HCT116 (cell line): Measurements from ENCODE around the gene DPH1. TPM values are rescaled to one million over a fixed set of nuclear protein-coding genes. Genes with fewer than 3 reads are reported as not detected.

Experiments
- ATAC-seq: fragments of 200-7000 bp; cut with Tn5 transposase; 2 replicates; pipeline ENCODE4 v1.9.1; 2020; ENCODE audit warnings: mild to moderate bottlenecking, moderate library complexity
- BruUV-seq: library from RNA; stranded (reverse); fragments of 400-500 nt; replicated peaks from 2 replicates; lab custom pipeline; 2021; lab: Mats Ljungman, UMichigan
- CTCF ChIA-PET: fragments of 300-600 bp; sonication (Branson Sonifier 250); formaldehyde crosslinking; loops from one replicate; lab custom pipeline; 2021; ENCODE audit warnings: antibody characterized with exemption; lab: Charles Lee
- POLR2A ChIA-PET: fragments of 300-600, 350-600 bp; sonication (Branson Sonifier 250); formaldehyde crosslinking; loops from one replicate; lab custom pipeline; 2021; ENCODE audit warnings: antibody characterized with exemption; lab: Charles Lee
- RAD21 ChIA-PET, 2 experiments: fragments of 300-600 bp; sonication (Branson Sonifier 250); formaldehyde crosslinking; loops; one replicate each; lab custom pipeline; 2023; ENCODE audit warnings: low total read pairs in 2 of 2; ENCODE audit not compliant: uncharacterized antibody in 2 of 2, unreplicated experiment in 2 of 2, low non-redundant PET in 1 of 2; lab: Charles Lee
- DNase-seq: peaks from one replicate; pipeline ENCODE4 v3.0.0-alpha.2; 2010; ENCODE audit warnings: low read depth, low spot score
- H2AFZ ChIP-seq: fragments of 200-600 bp; shearing (Covaris generic), sonication (generic); 2 replicates; pipeline ENCODE4 v1.6.1; 2017; ENCODE audit warnings: low read depth, mixed run types, mixed read lengths, antibody characterized with exemption, low read length; ENCODE audit not compliant: poor library complexity, severe bottlenecking
- H3K27ac ChIP-seq: 2 replicates; pipeline ENCODE4 v1.5.1; 2012; ENCODE audit warnings: low read depth, low read length
- H3K27me3 ChIP-seq: fragments of 200-600 bp; sonication (generic); 2 replicates; pipeline ENCODE4 v1.6.1; 2016; ENCODE audit warnings: mixed run types, low read length, mixed read lengths; ENCODE audit not compliant: insufficient read depth
- H3K36me3 ChIP-seq, 2 experiments: fragments of 200-500 bp in 1 of 2; fragments of 200-600 bp in 1 of 2; sonication (Bioruptor generic) in 1 of 2; sonication (generic) in 1 of 2; 2 replicates each; pipeline versions ENCODE4 v1.5.1 to v1.6.1; 2014 to 2016; ENCODE audit warnings: low read length in 2 of 2, inconsistent platforms in 1 of 2, mixed read lengths in 1 of 2, mixed run types in 1 of 2; ENCODE audit not compliant: insufficient read depth in 2 of 2, control insufficient read depth in 1 of 2
- H3K4me1 ChIP-seq, 2 experiments: fragments of 200-600 bp in 1 of 2; sonication (generic) in 1 of 2; 2 replicates each; pipeline versions ENCODE4 v1.5.1 to v1.6.1; 2012 to 2017; ENCODE audit warnings: low read length in 2 of 2, inconsistent platforms in 1 of 2, mild to moderate bottlenecking in 1 of 2, mixed read lengths in 1 of 2, mixed run types in 1 of 2, moderate library complexity in 1 of 2; ENCODE audit not compliant: insufficient read depth in 2 of 2, control insufficient read depth in 1 of 2
- H3K4me2 ChIP-seq: fragments of 200-600 bp; sonication (generic); 2 replicates; pipeline ENCODE4 v1.6.1; 2017; ENCODE audit warnings: mixed run types, low read length, mixed read lengths
- H3K4me3 ChIP-seq, 2 experiments: fragments of 200-600 bp in 1 of 2; sonication (generic) in 1 of 2; replicated peaks in 1 of 2; 2 replicates each; pipeline ENCODE4 v1.5.1; 2011 to 2016; ENCODE audit warnings: low read length in 2 of 2, control low read depth in 1 of 2, low read depth in 1 of 2, mild to moderate bottlenecking in 1 of 2, mixed read lengths in 1 of 2, mixed run types in 1 of 2
- H3K79me2 ChIP-seq: fragments of 200-600 bp; sonication (generic); 2 replicates; pipeline ENCODE4 v1.6.1; 2017; ENCODE audit warnings: mild to moderate bottlenecking, mixed run types, low read length, moderate library complexity, mixed read lengths; ENCODE audit not compliant: insufficient read depth
- H3K9ac ChIP-seq: fragments of 200-600 bp; sonication (generic); 2 replicates; pipeline ENCODE4 v1.6.1; 2016; ENCODE audit warnings: low read length, mixed read lengths
- H3K9me2 ChIP-seq: fragments of 200-600 bp; sonication (generic), shearing (Covaris generic); 2 replicates; pipeline ENCODE4 v1.6.1; 2017; ENCODE audit warnings: mixed run types, mild to moderate bottlenecking, moderate library complexity; ENCODE audit not compliant: insufficient read depth
- H3K9me3 ChIP-seq, 2 experiments: fragments of 200-500 bp in 1 of 2; fragments of 200-600 bp in 1 of 2; sonication (Bioruptor generic) in 1 of 2; sonication (generic) in 1 of 2; 2 replicates each; pipeline ENCODE4 v1.6.1; 2014 to 2017; ENCODE audit warnings: low read length in 2 of 2, mixed read lengths in 2 of 2, inconsistent platforms in 1 of 2, low read depth in 1 of 2, mild to moderate bottlenecking in 1 of 2, mixed run types in 1 of 2, moderate library complexity in 1 of 2; ENCODE audit not compliant: control insufficient read depth in 1 of 2, insufficient read depth in 1 of 2
- H4K20me1 ChIP-seq: fragments of 200-600 bp; sonication (generic), shearing (Covaris generic); 2 replicates; pipeline ENCODE4 v1.6.1; 2017; ENCODE audit warnings: mixed run types, mild to moderate bottlenecking, moderate library complexity; ENCODE audit not compliant: insufficient read depth
- FOSL1 ChIP-seq: IDR thresholded peaks from 2 replicates; pipeline ENCODE4 v1.6.1; 2012; ENCODE audit warnings: low read depth
- SIN3A ChIP-seq: IDR thresholded peaks from 2 replicates; pipeline ENCODE4 v1.6.1; 2012; ENCODE audit warnings: low read depth
- YY1 ChIP-seq: IDR thresholded peaks from 2 replicates; pipeline ENCODE4 v1.6.1; 2011; ENCODE audit warnings: low read length, low read depth, moderate library complexity, mild to moderate bottlenecking; ENCODE audit not compliant: insufficient replicate concordance; ENCODE audit errors: extremely low read depth
- ZFX ChIP-seq: fragments of 450-650 bp; IDR thresholded peaks from 2 replicates; pipeline ENCODE4 v1.6.1; 2017
- intact Hi-C: fragments of 100-400 bp; cut with micrococcal nuclease; formaldehyde crosslinking; loops from 2 replicates; pipeline ENCODE4 v1.10.0; 2022
- total RNA-seq: library from RNA; stranded (reverse); gene quantifications from one replicate; pipeline ENCODE4 v1.2.1, GENCODE V29; 2021; ENCODE audit not compliant: unreplicated experiment

Gene DPH1
- total RNA-seq, 1 experiment from 2014 or later: 47.2 TPM

DNA sequence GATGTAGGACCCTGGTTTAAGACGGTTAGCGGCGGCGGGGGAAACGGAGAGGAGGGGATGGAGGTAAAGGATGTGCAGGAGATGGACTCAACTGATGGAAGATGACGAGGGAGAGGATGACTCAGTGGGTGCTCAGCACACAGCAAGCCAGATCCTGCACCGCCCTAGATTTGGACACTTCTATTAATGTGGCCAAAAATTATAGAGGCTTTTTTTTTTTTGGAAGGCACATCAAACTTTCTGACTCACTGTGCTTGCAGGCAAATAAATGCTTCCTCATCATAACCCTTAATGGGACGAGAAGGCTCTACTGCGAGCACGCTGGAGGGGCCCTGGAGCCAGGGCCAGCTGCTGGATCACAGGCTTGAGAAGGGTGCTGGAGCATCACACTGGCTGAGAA is 40.8 kb upstream of the DPH1 start:
- ATAC-seq (peak; percentile 65), DNase-seq (peak; percentile 12)
- Histone ChIP-seq H3K9ac (no peak overlapping the region), H3K79me2 (no peaks in the 10 kb centered on the region), H3K9me2 (no peaks in the 10 kb centered on the region), H3K36me3 (no peaks in the 10 kb centered on the region), H3K27me3 (no peaks in the 10 kb centered on the region), H3K4me2 (peak overlapping the region; percentile 36), H4K20me1 (no peaks in the 10 kb centered on the region), H3K4me3 (no peak overlapping the region), H3K9me3 (no peaks in the 10 kb centered on the region), H3K4me1 (peaks cover 3 to 22% of the 10 kb centered on the region in 2 experiments), H2AFZ (no peak overlapping the region), H3K27ac (no peak overlapping the region)
- intact Hi-C loops: no loop called here
- ChIA-PET RAD21 (no interaction called here), POLR2A (no interaction called here), CTCF (no interaction called here)
- TF ChIP-seq YY1 (no peak), ZFX (no peak), FOSL1 (peak; percentile 32; the same call in 1 of the 2 replicates)
- BruUV-seq: no TSS peak

DNA sequence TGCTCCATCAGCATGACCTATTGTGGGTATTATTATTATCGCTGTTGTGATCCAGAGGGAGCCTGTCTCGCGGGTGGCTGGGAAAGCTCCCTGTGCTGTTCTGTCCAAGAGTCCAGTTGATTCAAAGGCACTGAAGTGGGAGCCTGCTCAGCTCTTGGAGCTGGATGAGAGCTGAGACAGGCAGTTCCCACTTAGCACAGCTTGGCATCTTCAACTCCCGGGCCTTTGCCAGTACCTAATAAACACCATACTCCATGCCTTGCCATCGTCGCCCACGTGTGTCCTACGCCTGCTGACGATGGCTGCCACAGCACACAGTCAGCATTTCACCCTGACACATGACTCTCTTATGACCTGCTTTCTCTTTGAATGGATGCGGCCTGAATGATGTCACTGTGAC is 37.4 kb upstream of the DPH1 start:
- ChIA-PET RAD21 (no interaction called here), CTCF (no interaction called here), POLR2A (no interaction called here)
- ATAC-seq: no peak
- no peak for DNase-seq
- H3K9me2 ChIP-seq: no peaks in the 10 kb centered on the region
- no peaks in the 10 kb centered on the region for H3K36me3 ChIP-seq
- no peak overlapping the region for H2AFZ ChIP-seq
- H3K4me3 ChIP-seq: no peak overlapping the region
- H3K27ac ChIP-seq: no peak overlapping the region
- H3K9ac ChIP-seq: no peak overlapping the region
- no peaks in the 10 kb centered on the region for H4K20me1 ChIP-seq
- no peaks in the 10 kb centered on the region for H3K9me3 ChIP-seq
- H3K4me2 ChIP-seq: no peak overlapping the region
- no peak for TF ChIP-seq SIN3A
- no TSS peak for BruUV-seq
- H3K4me1 ChIP-seq: peaks cover 7 to 30% of the 10 kb centered on the region in 2 experiments
- H3K79me2 ChIP-seq: no peaks in the 10 kb centered on the region
- intact Hi-C loops: no loop called here
- no peaks in the 10 kb centered on the region for H3K27me3 ChIP-seq
